GM23338 (cell line): ENCODE measurements around the gene CPSF7.

Source experiments
- CREB1 ChIP-seq: fragments of 250-450 bp; sonication (Bioruptor Pico); IDR thresholded peaks from 2 replicates; pipeline ENCODE4 v1.5.0; 2020; ENCODE audit warnings: low read depth, mild to moderate bottlenecking, moderate library complexity
- JUNB ChIP-seq: IDR thresholded peaks from one replicate; pipeline ENCODE4 v1.6.1; 2016; ENCODE audit warnings: antibody characterized with exemption; ENCODE audit not compliant: unreplicated experiment
- TF ChIP-seq, protein P1 (sequence below), 2 experiments: fragments of 200-600 bp in 1 of 2; sonication (generic) in 1 of 2; conservative IDR thresholded peaks; 2 replicates each; pipeline versions ENCODE4 v1.5.1 to v1.6.1; 2016 to 2017; ENCODE audit warnings: antibody characterized with exemption in 2 of 2, low read depth in 2 of 2, mild to moderate bottlenecking in 2 of 2, moderate library complexity in 1 of 2

DNA sequence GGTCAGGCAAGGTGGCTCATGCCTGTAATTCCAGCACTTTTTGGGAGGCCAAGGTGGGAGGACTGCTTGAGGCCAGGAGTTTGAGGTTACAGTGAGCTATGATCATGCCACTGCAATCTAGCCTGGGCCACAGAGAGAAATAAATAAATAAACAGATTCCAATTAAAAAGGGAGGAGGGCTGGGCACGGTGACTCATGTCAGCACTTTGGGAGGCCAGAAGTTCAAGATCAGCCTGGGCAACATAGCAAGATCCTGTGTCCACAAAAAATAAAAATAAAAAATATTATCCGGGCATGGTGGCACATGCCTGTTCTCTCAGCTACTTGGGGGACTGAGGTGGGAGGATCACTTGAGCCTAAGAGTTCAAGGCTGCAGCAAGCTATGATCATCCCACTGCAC, 75.6 kb downstream of the CPSF7 start:
- TF ChIP-seq, protein P1, sequence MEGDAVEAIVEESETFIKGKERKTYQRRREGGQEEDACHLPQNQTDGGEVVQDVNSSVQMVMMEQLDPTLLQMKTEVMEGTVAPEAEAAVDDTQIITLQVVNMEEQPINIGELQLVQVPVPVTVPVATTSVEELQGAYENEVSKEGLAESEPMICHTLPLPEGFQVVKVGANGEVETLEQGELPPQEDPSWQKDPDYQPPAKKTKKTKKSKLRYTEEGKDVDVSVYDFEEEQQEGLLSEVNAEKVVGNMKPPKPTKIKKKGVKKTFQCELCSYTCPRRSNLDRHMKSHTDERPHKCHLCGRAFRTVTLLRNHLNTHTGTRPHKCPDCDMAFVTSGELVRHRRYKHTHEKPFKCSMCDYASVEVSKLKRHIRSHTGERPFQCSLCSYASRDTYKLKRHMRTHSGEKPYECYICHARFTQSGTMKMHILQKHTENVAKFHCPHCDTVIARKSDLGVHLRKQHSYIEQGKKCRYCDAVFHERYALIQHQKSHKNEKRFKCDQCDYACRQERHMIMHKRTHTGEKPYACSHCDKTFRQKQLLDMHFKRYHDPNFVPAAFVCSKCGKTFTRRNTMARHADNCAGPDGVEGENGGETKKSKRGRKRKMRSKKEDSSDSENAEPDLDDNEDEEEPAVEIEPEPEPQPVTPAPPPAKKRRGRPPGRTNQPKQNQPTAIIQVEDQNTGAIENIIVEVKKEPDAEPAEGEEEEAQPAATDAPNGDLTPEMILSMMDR (conservative IDR thresholded peaks at IDR 0.05; ENCODE audit: low read depth in 2 of 2): no peak
- TF ChIP-seq CREB1 (CRISPR knock-in tag) (no peak), JUNB (no peak)
